GM18870 (cell line): ENCODE results near the gene MRM2.

Source experiments
- ATAC-seq: cut with Tn5 transposase; IDR thresholded peaks from one replicate; pipeline ENCODE4 v1.9.1; 2021; ENCODE audit warnings: moderate library complexity; ENCODE audit not compliant: unreplicated experiment

The MRM2 gene

GRCh38 chr7:2209146-2209960 lies 32.7 kb downstream of the MRM2 start:
- ATAC-seq: peak; percentile 62

GRCh38 chr7:2208712-2209111 lies 33.3 kb downstream of the MRM2 start:
- no peak for ATAC-seq

- ATAC-seq: no peak
These were observed 36.8 kb downstream of the MRM2 start for GRCh38 chr7:2205036-2205780.

- ATAC-seq: no peak
These were observed 37.6 kb downstream of the MRM2 start for GRCh38 chr7:2204446-2204845.

- no peak for ATAC-seq
These were observed 38.2 kb downstream of the MRM2 start for GRCh38 chr7:2203766-2204300.

GRCh38 chr7:2202901-2203765 lies 38.9 kb downstream of the MRM2 start:
- no peak for ATAC-seq

GRCh38 chr7:2202361-2202761 lies 39.6 kb downstream of the MRM2 start:
- ATAC-seq: no peak

GRCh38 chr7:2201686-2202360 lies 40.2 kb downstream of the MRM2 start:
- no peak for ATAC-seq

- ATAC-seq: no peak
These were observed 40.9 kb downstream of the MRM2 start for GRCh38 chr7:2201128-2201527.

- ATAC-seq: no peak
These were observed 41.4 kb downstream of the MRM2 start for GRCh38 chr7:2200584-2200980.

GRCh38 chr7:2199956-2200583 lies 41.9 kb downstream of the MRM2 start:
- no peak for ATAC-seq

GRCh38 chr7:2199528-2199927 lies 42.5 kb downstream of the MRM2 start:
- no peak for ATAC-seq

- no peak for ATAC-seq
These were observed 43.2 kb downstream of the MRM2 start for GRCh38 chr7:2198760-2199159.

GRCh38 chr7:2198206-2198605 lies 43.8 kb downstream of the MRM2 start:
- no peak for ATAC-seq

GRCh38 chr7:2197436-2198155 lies 44.4 kb downstream of the MRM2 start:
- no peak for ATAC-seq

GRCh38 chr7:2196381-2197378 lies 45.3 kb downstream of the MRM2 start:
- no peak for ATAC-seq

- no peak for ATAC-seq
These were observed 46.4 kb downstream of the MRM2 start for GRCh38 chr7:2195400-2196246.
